GM12801 (cell line): Measurements from ENCODE around the gene EHD1.

Experiments used
- TF ChIP-seq, protein P1 (sequence below): IDR thresholded peaks from one replicate; pipeline ENCODE4 v1.5.1; 2011; ENCODE audit warnings: control low read depth; ENCODE audit not compliant: insufficient read length; ENCODE audit errors: extremely low read depth

The EHD1 gene

DNA sequence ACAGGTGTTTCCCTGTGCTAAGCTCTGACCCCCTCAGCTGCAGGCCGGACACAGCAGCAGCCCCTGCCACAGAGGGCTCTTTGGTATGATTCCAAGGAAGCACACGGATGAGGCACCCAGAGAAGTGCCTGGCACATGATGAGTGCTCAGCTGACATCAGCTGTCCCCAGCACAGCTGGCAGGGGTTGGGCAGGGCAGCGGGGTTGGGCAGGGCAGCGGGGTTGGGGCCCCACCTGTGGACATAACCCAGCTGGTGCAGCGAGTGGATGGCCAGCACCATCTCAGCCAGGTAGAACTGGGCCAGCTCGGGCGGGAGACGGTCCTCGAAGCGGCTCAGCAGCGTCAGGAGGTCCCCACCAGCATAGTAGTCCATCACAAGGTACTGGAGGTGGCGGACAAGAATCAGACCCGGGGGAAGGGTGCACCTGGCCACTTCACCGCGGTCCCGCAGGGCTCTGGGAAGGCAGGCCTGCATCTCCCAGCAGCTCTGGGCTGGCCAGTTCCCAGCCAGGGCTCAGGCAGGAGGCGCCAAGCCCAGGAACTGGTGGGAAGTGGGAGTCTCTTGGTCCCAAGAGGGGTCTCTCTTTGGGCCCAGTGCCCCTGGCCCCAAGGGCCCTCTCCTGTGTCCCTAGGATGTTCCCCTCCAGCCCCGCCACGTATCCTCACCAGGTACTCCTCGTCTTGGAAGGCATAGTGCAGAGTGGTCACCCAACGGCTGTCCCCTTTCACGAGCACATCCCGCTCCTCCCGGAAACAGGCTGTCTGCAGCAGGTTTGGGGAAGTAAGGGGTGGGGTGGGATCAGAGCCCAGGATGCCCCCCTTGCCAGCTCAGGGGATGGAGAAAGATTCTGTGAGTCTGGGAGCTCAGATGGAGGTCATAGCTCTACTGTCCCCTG, 38.3 kb downstream of the EHD1 start:
- TF ChIP-seq, protein P1, sequence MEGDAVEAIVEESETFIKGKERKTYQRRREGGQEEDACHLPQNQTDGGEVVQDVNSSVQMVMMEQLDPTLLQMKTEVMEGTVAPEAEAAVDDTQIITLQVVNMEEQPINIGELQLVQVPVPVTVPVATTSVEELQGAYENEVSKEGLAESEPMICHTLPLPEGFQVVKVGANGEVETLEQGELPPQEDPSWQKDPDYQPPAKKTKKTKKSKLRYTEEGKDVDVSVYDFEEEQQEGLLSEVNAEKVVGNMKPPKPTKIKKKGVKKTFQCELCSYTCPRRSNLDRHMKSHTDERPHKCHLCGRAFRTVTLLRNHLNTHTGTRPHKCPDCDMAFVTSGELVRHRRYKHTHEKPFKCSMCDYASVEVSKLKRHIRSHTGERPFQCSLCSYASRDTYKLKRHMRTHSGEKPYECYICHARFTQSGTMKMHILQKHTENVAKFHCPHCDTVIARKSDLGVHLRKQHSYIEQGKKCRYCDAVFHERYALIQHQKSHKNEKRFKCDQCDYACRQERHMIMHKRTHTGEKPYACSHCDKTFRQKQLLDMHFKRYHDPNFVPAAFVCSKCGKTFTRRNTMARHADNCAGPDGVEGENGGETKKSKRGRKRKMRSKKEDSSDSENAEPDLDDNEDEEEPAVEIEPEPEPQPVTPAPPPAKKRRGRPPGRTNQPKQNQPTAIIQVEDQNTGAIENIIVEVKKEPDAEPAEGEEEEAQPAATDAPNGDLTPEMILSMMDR: no peak

GRCh38 chr11:64839335-64839734, 39.1 kb downstream of the EHD1 start:
- TF ChIP-seq, protein P1: no peak

GRCh38 chr11:64838600-64839334, 39.7 kb downstream of the EHD1 start:
- TF ChIP-seq, protein P1: no peak

GRCh38 chr11:64837887-64838351, 40.5 kb downstream of the EHD1 start:
- TF ChIP-seq, protein P1: no peak

DNA sequence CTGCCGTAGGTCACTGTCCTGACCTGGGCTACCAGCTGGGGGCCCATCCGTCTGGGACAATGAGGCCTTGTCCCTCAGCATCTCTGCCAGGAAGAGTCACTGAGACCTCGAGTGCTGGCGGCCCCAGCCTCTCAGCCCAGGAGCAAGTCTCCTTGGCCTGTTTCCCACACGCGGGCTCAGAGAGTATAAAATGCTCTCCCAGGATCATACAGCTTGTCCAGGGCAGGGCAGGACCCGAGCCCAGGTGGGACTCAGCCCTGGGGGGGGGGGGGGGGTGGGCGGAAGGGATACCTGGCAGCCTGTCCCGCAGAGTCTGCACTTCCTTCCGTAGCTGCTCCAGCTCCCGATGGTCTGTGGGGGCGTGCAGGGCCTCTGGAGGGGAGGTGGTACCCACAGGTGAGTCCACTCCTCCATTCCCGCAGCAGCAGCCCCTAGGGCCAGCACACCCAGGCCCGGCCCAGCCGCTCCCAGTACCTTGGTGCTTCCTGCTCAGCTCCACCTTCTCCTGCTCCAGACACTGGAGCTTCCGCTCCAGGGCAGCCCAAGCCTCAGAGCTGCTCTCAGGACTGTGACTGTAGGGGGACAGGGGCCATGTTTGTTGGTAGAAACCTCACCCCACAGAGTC, 41.9 kb downstream of the EHD1 start:
- TF ChIP-seq, protein P1: no peak

DNA sequence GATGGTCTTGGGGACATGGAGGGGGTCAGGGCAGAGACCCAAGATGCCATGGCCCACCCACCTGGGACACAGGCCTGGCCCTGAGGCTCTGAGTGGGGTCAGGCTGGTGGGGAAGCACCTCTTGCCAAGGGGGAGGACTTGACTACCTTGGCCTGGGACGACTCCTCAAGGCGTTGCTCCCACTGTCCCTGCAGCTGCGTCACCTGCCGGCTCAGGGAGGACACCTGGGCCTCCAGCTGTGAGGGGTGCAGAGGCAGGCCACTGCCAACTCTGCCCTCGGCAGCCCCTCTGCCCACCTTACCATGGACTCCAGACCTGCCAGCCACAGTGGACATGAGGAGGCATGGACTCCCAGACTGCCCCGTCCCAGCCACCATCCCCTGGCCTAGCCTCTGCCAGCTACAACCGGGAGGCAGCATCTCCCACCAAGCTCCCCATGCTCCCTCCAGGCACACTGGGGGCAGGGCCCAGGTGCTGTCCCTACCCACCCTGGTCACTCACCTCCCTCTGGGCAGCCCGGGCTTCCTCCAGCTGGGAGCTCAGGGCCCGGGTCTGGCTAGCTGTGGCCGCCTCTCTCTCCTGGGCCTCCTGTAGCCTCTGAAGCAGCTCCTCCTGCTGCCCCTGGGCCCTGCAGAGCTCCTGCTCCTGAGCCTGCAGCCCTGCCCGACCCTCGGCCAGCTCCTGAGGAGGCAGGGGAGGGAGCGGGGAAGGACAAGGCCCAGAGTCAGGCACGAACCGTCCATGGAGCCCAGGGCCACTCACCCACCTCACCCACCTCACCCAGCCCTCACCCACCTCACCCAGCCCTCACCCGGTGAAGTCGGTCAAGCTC, 42.6 kb downstream of the EHD1 start:
- TF ChIP-seq, protein P1: no peak
